ENCODE measurements around the gene ABCA1.
"Not testable (repeated sequence)": the region's sequence is repeated elsewhere in the genome, so short reads cannot be mapped to it uniquely, and the experiment has no call there.

ABCA1 gene

DNA sequence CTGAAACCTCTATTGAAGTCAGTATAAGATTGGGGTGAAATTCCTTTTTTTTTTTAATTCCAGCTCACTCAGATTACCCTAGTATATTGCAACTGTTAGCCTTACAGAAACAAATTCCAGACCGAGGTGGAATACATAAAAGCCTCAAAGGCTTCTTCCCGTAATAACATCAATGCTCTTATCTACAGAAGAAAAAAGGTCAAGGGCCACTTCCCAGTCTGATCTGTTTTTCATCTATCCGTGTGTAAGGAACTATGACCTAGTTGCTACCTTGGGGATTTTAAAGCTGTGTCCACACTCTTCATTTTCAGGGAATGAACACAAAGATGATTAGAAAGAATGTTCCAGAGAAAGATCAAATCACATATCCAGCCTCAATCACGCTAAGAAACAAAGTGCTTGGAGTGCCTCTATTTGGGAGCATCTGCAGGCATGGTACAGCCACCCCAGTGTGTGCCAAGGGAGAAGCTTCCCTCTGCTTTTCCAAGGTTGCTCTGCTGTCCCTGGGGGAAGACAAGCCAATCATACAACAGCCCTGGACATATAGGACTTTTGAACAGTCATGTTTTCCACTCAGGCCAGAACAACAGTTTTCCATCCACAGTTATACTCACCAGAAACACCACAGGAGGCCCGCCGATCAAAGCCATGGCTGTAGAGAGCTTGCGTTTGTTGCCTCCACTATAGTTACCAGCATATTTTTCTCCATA, 140.5 kb downstream of the ABCA1 start:
- no peak for DNase-seq (ENCODE audit: low read depth)

DNA sequence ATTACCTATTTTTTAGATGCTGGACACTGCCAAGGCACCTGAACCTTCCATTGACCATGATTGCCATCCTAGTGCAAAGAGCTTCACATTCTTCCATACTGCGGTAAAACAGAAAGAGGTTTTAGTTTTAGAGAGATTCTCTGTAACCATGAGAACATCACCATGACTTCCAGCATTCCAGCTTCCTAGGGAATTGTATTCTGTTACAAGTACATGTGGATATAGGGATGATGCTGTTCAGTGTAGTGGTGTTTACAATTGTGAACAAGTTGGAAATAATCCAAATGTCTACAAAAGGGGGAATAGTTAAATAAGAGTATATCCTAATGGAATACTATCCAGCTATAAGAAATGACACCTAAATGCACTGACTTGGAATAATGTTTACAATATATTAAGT, 141.7 kb downstream of the ABCA1 start:
- DNase-seq (ENCODE audit: low read depth), result no peak

DNA sequence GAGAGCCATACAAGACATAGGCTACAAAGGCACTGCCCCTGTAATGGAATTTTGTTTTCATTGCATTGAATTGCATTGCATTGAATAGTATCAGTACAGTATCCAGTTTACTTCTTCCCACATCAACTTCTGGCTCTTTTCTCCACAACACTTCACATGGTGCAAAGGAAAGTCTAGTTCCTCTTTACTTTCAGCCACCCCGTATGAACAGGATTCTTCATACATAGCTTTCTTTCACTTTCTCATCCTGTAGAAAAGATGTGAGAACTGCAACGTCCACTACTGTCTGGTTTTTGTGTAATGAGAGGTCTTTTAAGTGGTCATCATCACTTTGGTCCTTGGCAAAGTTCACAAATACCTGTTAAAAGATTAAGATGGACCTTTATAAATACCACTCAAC, 143.9 kb downstream of the ABCA1 start:
- no peak for DNase-seq (ENCODE audit: low read depth)

DNA sequence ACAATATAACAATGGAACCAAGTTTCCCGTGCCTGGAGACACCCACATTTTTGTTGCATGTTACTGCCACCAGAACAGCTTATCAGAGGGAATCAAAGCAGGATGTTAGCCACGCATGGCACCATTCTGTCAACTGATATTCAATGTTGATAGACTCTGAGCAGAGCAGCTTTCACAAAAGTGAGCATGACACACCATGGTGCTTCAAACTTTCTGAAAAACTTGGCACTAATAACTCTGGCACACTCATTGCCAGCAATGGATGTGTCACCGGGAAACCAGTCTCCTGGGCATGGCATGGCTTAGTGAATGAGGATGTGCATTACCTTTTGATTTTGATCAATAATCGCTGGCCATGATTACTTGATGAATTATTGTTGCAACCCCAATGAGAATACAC, 144.4 kb downstream of the ABCA1 start:
- DNase-seq (ENCODE audit: low read depth), result no peak

DNA sequence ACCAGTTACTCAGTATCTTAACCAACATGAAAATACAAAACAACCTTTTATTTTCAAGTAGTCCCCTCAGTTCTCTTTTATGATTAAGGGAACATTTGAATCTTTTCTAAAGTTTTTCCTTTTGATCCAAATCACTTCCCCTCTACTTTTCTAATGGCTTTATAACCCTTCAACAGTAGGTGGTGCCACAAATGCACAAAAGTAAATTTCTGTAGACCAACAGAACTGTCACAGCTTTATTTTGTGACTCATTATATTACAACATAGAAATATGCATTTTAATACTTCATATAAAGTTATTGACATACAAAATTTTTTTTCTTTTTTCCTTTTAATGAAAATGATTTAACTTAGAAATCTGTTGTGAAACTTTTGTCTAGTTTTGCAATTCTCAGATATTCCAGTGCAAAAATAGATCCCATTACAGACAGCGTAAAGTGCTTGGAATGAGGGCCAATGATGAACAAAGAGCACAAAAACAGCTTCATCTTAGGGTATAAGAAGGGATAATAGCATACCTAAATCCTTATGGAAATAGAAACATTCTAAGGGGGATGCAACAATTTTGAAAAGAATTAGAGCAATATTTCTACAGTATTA, 147.1 kb downstream of the ABCA1 start:
- no peak for DNase-seq (ENCODE audit: low read depth)

DNA sequence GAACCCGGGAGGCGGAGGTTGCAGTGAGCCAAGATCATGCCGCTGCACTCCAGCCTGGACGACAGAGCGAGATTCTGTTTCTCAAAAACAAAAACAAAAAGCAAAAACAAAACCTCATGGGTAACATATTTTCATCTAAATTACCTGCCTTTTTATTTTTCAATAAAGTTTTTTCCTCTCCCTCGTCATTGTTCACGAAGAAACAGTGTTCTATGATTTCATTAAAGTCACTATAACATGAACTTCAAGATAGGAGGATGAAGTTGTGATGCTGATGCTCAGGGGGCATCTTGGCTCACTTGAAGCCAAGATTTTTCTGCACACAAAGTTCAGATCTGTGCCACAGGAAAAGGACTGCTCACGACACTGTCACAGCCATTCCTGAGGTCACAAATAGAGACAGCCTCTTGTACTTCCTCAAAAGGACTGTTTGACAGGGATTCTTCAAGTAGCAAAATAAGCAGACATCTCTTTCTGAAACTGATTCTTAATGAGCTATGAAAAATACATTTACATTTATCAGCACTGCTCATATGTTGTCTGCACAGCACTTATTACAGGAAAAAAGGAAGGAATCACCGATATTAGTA, 147.9 kb downstream of the ABCA1 start:
- DNase-seq (ENCODE audit: low read depth), result no peak

DNA sequence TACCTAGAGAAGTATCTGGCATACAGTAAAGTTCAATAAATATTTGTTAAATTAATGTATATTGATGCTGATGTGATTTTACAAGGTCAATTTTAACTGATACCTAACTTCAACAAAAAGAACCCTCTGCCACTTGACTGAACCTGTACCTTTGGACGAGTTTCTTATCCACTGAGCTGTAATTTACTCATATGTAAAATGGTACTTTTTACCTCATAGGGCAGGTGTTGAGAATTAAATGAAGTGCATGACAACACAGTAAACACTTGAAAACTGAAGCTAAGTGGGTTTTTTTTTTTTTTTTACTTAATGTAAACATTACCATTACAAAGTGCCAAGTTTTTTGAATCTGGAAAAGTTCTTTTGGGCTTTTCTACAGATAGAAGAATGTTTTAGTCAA, 148.6 kb downstream of the ABCA1 start:
- DNase-seq (ENCODE audit: low read depth), result no peak

DNA sequence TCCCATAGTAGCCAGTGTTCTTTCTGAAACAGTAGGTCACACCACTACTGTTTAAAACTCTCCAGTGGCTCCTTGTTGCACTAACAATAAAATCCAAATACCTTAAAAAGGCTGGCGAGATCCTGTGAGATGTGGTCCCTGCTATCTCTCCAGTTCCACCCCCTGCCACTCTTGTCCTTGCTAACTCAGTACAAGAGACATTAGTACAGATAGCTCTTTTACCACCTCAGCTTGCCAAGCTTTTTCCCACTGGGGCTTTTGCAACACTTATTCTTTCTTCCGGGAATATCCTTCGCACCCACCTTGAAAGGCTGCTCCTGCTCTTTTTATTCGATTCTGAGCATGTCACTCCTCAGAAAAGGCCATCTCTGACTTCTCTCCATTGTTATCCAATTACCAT, 149.2 kb downstream of the ABCA1 start:
- DNase-seq (ENCODE audit: low read depth), result no peak

DNA sequence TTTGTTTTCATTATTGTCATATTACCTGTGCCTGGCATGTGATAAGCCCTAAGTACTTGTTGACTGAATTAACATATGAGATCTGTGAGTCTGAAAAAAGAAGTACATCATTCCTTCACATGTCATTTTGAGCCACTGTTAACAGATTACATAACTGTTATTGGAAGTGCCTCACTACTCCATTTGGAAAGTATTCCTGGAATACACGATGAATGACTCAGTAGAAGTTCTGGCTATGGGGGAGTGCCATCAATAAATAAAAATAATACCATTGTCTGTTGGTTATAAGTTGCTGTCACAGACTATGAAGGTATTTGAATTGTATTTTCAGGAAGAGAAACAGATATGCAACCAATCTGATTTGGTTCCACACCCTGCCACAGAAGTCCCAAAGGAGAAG, 151.2 kb downstream of the ABCA1 start:
- DNase-seq (ENCODE audit: low read depth), result no peak

DNA sequence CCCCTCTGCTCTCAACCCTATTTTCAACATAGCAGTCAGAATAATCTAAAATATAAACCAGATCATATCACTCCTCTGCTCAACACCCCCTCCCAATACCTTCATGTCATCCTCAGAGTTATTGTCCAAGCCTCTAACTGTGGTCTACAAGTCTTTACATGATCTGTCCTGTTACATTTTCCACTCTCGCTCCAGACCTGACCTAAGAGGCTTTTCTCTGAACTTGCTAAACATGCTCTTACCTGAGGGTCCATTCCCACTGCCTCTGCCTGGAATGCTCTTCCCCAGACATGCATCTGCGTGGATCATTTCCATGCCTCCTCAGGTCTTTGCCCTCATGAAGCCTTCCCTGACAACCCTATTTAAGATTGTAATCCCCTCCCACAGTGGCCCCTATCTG, 152.0 kb downstream of the ABCA1 start:
- DNase-seq (ENCODE audit: low read depth), result no peak

DNA sequence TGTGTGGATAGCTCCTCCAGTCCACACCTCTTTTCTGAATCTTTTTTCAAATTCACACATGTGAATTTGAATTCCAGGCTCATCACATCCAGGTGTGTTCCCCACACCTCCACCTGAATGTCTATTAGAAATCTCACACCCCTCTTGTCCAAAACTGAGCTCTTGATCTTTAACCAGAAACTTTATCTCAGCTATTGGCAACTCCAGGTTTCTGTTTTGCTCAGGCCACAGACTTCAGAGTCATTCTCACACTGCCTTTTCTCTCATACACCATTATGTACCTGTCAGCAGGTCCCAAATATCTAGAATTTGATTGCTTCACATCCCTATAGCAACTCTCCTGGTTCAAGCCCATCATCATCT, 152.4 kb downstream of the ABCA1 start:
- no peak for DNase-seq (ENCODE audit: low read depth)

DNA sequence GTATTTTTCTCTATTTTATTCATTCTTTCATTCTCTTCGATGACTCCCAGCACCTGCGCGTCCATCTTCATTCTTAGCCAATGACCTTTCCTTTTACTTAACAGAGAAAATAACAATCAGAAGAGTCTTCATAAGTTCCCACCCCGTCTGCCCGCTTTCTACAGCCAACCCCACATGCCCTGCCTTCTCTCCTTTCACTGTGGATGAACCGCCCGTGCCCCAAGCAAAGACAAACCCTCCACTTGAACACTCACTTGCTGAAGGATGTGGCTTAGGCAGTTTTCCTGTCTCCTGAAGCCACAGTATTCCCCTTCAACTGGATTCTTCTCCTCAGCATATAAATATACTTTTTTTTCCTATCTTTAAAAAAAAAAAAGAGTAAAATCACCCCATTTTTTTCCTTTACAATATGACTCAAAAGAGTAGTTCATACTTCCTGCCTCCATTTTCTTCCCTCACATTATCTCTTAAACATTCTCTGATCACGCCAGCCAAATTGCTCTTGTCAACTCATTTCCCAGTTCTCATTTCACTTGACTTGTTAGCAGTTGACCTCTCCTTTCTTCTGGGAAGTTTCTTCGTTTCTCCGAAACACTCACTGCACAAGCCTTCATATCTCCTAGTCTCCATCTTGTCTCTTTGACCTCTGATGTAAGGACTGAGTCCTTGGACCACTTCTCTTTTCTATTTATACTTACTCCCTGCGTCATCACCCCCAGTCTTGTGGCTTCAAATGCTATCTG, 153.0 kb downstream of the ABCA1 start:
- no peak for DNase-seq (ENCODE audit: low read depth)

DNA sequence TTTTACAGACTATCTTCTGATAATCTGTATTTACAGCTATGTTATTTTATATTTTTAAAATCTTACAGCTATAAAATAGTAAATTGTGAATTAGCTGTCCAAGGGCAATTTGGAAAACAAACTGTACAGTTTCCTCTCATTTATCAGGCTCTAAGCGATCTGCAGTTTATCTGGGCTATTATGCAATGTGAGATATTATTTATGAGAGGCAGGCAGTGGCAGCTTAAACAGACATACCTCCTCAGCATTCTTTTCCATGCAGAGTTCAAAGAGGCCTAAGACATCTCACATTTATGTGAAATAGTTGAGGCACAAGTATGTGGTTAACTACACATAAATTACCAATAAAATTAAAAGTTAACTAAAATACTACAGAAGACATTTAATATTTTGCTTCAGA, 153.8 kb downstream of the ABCA1 start:
- no peak for DNase-seq (ENCODE audit: low read depth)

DNA sequence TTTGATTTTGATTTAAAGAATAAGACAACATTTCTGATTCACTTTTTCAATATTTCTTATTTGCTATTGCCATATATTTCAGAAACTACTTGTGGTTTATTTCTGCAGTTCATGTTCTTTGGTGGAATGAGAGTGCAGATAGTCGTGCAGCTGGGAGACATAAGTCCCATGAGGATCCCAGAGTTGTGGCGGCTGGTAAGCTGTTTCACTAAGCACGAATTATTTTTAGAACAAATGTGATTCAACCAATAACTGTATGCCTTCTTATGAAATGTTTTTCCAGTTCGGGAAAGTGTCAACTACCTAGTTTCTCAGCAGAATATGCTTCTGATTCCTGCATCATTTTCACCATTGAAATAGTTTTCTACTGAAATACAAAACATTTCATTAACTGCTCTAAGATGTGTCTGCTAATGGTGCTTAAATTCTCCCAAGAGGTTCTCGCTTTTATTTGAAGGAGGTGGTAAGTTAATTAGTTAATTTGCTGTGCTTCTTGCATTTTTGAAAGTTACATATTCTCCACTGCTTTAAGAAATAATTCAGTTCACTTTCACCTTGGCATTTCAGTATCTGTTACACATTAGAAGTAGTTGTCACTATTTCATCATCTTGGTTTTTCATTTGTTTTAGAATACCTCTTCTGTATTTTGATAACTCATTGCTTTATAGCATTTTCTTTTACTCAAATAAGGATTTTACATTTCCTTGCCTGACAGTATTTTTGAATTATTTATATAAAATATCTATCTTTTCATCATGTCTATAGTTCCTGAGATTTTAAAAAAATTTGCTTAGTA, 155.0 kb downstream of the ABCA1 start:
- no peak for DNase-seq (ENCODE audit: low read depth)

DNA sequence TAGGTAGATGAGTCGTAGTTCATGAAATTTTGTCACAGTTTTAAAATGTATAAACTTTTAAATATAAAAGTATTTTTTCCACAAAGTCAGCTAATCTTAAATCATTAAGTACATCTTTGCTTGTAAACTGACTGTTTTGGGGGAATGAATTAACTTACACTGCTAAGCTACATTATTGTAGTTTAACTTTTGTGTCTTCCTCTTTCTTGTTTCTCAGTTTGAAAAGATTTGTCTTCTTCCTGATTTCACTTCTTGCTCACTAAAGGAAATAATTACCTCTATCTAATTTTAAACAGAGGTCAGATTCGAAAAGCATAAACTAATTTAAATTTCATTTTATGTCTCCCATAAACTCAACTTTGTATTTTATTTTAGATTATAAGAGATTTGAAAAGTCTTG, 158.3 kb downstream of the ABCA1 start:
- no peak for DNase-seq (ENCODE audit: low read depth)

DNA sequence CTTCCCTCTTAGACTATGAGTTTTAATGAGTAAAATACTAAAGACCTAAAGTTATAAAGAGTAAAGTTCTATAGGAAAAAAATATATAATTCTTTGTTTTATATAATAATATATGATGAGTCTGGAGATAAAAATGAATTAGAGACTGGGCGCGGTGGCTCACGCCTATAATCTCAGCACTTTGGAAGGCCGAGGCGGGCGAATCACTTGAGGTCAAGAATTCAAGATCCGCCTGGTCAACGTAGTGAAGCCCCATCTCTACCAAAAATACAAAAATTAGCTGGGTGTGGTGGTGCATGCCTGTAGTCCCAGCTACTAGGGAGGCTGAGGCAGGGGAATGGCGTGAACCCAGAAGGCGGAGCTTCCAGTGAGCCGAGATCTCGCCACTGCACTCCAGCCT, 158.9 kb downstream of the ABCA1 start:
- DNase-seq (ENCODE audit: low read depth), result not testable (repeated sequence)

DNA sequence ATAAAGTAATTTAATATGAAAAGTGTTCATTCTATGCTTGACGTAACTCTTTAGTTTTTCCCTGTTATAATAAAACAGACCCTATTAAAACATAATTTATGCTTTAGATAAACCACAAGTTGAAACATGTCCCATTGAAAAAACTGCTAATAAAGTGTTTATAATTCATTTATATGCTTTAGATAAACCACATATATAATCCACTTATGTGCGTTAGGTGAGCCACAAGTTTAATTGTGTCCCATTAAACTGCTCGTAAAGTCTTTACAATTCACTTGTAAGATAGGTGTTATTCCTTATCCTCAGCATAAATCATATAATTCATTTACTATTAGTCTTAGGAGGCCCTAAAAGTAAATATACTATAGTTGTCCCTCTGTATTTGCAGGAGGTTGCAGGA, 160.4 kb downstream of the ABCA1 start:
- no peak for DNase-seq (ENCODE audit: low read depth)

DNA sequence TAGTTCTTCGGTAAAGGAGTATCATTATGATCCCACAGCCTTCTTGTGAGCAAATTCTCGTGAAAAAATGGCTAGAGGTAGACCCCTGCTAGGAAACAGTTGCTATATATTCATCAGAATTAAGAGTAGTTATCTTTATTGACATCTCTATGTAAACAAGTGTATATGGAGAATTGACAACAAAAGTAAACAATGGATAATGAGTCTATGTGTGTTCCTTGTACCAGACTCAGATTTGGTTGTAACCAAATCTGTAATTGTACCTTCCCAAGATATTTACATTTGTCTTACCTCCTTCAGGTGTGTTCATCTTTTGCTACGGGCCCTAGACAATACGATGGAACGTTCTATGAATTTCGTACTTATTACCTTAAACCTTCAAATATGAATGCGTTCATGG, 161.9 kb downstream of the ABCA1 start:
- no peak for DNase-seq (ENCODE audit: low read depth)

DNA sequence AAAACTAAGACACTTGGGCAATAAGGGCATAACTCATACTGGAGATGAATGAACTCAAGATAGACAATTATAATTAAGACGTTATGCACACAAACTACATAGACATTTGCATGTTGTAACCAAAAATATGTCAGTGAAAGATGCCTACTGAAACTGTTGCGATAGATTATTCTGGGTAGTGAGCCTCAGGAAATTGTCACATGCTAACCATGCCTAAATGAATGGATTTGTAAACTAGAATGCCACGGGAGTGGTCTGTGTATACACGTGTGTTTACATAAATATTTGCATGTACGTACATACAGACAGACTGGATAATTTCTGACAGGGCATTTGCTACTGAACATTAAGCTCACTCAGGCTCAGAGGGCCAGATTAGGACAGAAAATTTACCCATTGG, 162.8 kb downstream of the ABCA1 start:
- no peak for DNase-seq (ENCODE audit: low read depth)

DNA sequence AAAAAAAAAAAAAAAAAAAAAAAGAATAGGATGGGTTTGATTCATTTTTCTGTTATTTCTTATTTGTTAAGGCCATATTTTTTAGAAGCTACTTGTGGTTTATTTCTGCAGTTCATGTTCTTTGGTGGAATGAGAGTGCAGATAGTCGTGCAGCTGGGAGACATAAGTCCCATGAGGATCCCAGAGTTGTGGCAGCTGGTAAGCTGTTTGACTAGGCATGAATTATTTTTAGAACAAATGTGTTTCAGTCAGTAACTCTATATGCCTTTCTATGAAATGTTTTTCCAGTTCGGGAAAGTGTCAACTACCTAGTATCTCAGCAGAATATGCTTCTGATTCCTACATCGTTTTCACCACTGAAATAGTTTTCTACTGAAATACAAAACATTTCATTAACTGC, 169.0 kb downstream of the ABCA1 start:
- no peak for DNase-seq (ENCODE audit: low read depth)

DNA sequence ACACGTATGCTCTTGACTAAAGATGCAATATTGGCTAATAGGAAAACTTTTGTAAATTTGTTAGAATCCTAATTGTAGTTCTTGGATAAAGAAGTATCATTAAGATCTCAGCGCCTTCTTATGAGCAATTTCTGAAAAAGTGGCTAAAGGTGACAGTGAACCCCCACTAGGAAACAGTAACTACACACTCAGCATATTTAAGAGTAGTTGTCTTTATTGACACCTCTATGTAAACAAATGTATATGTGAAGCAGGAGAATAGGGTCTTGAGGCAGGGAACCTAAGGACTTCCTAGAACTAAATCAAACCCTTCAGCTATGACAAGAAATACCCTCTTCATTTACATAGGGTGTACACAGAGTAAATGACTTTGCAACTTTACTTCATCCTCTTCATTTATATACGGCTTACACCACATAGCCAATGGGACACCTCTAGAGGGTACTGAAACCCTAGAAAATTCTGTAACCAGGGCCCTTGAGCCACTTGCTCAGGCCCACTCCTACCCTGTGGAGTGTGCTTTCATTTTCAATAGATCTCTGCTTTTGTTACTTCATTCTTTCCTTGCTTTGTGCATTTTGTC, 177.7 kb downstream of the ABCA1 start:
- DNase-seq (ENCODE audit: low read depth), result no peak
